HEK293 (cell line): ENCODE results near the gene RPRD1B.

Experiments used
- FEZF1 ChIP-seq: fragments of 450-650 bp; formaldehyde crosslinking; IDR thresholded peaks from 2 replicates; pipeline ENCODE4 v1.5.1; 2016; ENCODE audit warnings: missing biosample characterization, missing genetic modification characterization
- YY1 ChIP-seq: fragments of 450-650 bp; formaldehyde crosslinking; IDR thresholded peaks from 2 replicates; pipeline ENCODE4 v1.5.1; 2018; ENCODE audit warnings: missing biosample characterization, missing genetic modification characterization
- ZEB2 ChIP-seq: fragments of 450-650 bp; formaldehyde crosslinking; IDR thresholded peaks from 2 replicates; pipeline ENCODE4 v1.5.1; 2016; ENCODE audit warnings: missing biosample characterization, missing genetic modification characterization
- ZNF146 ChIP-seq: fragments of 450-650 bp; formaldehyde crosslinking; IDR thresholded peaks from 2 replicates; pipeline ENCODE4 v1.5.1; 2016; ENCODE audit warnings: missing biosample characterization, missing genetic modification characterization
- ZNF274 ChIP-seq, 2 experiments: fragments of 200-500 bp in 1 of 2; fragments of 450-650 bp in 1 of 2; sonication (Bioruptor generic) in 1 of 2; formaldehyde crosslinking in 1 of 2; IDR thresholded peaks; 2 replicates each; pipeline versions ENCODE4 v1.5.1 to v1.6.1; 2014 to 2016; ENCODE audit warnings: borderline replicate concordance in 1 of 2, inconsistent platforms in 1 of 2, low read length in 1 of 2, missing biosample characterization in 1 of 2, missing genetic modification characterization in 1 of 2
- ZNF394 ChIP-seq: fragments of 450-650 bp; formaldehyde crosslinking; IDR thresholded peaks from 2 replicates; pipeline ENCODE4 v1.5.1; 2016; ENCODE audit warnings: missing biosample characterization, missing genetic modification characterization, mild to moderate bottlenecking, moderate library complexity, borderline replicate concordance
- ZNF501 ChIP-seq: fragments of 450-650 bp; formaldehyde crosslinking; IDR thresholded peaks from 2 replicates; pipeline ENCODE4 v1.5.1; 2016; ENCODE audit warnings: missing biosample characterization, missing genetic modification characterization
- ZNF707 ChIP-seq: fragments of 450-650 bp; formaldehyde crosslinking; IDR thresholded peaks from 2 replicates; pipeline ENCODE4 v1.5.1; 2016; ENCODE audit warnings: missing biosample characterization, missing genetic modification characterization
- ZNF777 ChIP-seq: fragments of 450-650 bp; formaldehyde crosslinking; IDR thresholded peaks from 2 replicates; pipeline ENCODE4 v1.5.1; 2017; ENCODE audit warnings: missing biosample characterization, missing genetic modification characterization, borderline replicate concordance
- TF ChIP-seq, protein P1 (sequence below): fragments of 450-650 bp; formaldehyde crosslinking; IDR thresholded peaks from 2 replicates; pipeline ENCODE4 v1.5.1; 2016; ENCODE audit warnings: missing biosample characterization, missing genetic modification characterization
- TF ChIP-seq, protein P2 (sequence below): fragments of 450-650 bp; formaldehyde crosslinking; IDR thresholded peaks from 2 replicates; pipeline ENCODE4 v1.5.1; 2017; ENCODE audit warnings: missing biosample characterization, missing genetic modification characterization
- TF ChIP-seq, protein P3 (sequence below): fragments of 450-650 bp; formaldehyde crosslinking; IDR thresholded peaks from 2 replicates; pipeline ENCODE4 v1.5.0; 2017; ENCODE audit warnings: missing biosample characterization, missing genetic modification characterization, borderline replicate concordance

DNA sequence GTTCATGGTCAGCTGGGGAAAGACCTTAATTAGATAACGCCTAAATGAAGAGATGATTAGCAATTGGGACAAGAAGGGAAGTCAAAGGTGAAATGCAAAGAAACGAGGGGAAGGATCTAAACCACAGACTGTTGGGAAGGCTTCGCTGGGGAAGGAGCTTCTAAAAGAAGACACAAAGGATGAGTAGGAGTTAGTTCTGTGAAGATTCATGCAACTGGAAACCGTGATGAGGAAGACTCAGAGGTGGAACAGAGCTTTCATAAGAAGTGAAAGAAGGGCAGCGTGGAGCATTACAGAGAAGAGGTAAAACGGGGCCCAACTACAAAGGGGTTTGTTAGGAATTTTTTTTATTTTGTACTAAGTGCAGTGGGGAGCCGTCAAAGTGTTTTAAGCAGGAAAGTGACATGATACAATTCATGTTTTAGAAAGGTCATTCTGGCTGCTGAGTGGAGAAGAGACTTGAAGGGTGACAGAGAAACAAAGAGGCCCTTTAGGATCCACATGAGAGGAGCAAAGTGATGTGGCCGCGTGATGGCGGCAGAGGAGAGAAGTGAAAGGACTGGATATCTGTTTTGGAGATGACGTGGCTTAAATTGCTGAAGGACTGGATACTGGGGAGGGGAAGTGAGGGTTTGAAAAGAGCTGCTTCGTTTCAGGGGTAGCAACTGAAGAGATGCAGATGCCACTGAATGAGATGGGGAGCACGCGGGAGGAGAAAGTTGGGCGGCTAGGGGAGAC lies 33.9 kb upstream of the RPRD1B start:
- TF ChIP-seq, protein P1, sequence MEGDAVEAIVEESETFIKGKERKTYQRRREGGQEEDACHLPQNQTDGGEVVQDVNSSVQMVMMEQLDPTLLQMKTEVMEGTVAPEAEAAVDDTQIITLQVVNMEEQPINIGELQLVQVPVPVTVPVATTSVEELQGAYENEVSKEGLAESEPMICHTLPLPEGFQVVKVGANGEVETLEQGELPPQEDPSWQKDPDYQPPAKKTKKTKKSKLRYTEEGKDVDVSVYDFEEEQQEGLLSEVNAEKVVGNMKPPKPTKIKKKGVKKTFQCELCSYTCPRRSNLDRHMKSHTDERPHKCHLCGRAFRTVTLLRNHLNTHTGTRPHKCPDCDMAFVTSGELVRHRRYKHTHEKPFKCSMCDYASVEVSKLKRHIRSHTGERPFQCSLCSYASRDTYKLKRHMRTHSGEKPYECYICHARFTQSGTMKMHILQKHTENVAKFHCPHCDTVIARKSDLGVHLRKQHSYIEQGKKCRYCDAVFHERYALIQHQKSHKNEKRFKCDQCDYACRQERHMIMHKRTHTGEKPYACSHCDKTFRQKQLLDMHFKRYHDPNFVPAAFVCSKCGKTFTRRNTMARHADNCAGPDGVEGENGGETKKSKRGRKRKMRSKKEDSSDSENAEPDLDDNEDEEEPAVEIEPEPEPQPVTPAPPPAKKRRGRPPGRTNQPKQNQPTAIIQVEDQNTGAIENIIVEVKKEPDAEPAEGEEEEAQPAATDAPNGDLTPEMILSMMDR: no peak
- TF ChIP-seq ZNF707 (tag by site-specific recombination) (no peak), YY1 (tag by site-specific recombination) (no peak), ZEB2 (tag by site-specific recombination) (no peak), ZNF394 (tag by site-specific recombination) (no peak), ZNF501 (tag by site-specific recombination) (no peak), ZNF146 (no peak), ZNF777 (tag by site-specific recombination) (no peak), ZNF274 (IDR thresholded peaks at IDR 0.05; ENCODE audit: low read length) (no peak), ZNF274 (tag by site-specific recombination; IDR thresholded peaks at IDR 0.05; ENCODE audit: borderline replicate concordance) (no peak), FEZF1 (no peak)
- TF ChIP-seq, protein P2, sequence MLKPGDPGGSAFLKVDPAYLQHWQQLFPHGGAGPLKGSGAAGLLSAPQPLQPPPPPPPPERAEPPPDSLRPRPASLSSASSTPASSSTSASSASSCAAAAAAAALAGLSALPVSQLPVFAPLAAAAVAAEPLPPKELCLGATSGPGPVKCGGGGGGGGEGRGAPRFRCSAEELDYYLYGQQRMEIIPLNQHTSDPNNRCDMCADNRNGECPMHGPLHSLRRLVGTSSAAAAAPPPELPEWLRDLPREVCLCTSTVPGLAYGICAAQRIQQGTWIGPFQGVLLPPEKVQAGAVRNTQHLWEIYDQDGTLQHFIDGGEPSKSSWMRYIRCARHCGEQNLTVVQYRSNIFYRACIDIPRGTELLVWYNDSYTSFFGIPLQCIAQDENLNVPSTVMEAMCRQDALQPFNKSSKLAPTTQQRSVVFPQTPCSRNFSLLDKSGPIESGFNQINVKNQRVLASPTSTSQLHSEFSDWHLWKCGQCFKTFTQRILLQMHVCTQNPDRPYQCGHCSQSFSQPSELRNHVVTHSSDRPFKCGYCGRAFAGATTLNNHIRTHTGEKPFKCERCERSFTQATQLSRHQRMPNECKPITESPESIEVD (tag by site-specific recombination): no peak
- TF ChIP-seq, protein P3, sequence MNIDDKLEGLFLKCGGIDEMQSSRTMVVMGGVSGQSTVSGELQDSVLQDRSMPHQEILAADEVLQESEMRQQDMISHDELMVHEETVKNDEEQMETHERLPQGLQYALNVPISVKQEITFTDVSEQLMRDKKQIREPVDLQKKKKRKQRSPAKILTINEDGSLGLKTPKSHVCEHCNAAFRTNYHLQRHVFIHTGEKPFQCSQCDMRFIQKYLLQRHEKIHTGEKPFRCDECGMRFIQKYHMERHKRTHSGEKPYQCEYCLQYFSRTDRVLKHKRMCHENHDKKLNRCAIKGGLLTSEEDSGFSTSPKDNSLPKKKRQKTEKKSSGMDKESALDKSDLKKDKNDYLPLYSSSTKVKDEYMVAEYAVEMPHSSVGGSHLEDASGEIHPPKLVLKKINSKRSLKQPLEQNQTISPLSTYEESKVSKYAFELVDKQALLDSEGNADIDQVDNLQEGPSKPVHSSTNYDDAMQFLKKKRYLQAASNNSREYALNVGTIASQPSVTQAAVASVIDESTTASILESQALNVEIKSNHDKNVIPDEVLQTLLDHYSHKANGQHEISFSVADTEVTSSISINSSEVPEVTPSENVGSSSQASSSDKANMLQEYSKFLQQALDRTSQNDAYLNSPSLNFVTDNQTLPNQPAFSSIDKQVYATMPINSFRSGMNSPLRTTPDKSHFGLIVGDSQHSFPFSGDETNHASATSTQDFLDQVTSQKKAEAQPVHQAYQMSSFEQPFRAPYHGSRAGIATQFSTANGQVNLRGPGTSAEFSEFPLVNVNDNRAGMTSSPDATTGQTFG (tag by site-specific recombination): no peak
